ENCODE measurements around the gene GPR78. TPM values are rescaled to one million over a fixed set of nuclear protein-coding genes. Genes with fewer than 3 reads are reported as not detected.

Gene GPR78
- total and polyA plus RNA-seq, 2 of the 4 experiments (the other 2 are of a cell fraction): under 0.01 to 0.10 TPM

GRCh38 chr4:8555716-8556115 lies 24.5 kb upstream of the GPR78 start:
- H2AFZ ChIP-seq (replicated peaks; ENCODE audit: low read length, poor library complexity): no peak overlapping the region
- H4K20me1 ChIP-seq (ENCODE audit: insufficient read depth, low read length): no peaks in the 10 kb centered on the region
- H3K4me1 ChIP-seq (ENCODE audit: control insufficient read depth, insufficient read depth, low read length): peaks cover 2% of the 10 kb centered on the region; the same call in 1 of the 2 replicates
- peaks cover 17% of the 10 kb centered on the region; the same call in 1 of the 2 replicates for H3K27me3 ChIP-seq (ENCODE audit: control insufficient read depth, insufficient read depth, low read length)
- in situ Hi-C loops (cut with MboI; ENCODE audit: low sequenced_read_pairs) (no loop called here), intact Hi-C loops (cut with micrococcal nuclease) (no loop called here), dilution Hi-C loops (cut with HindIII; ENCODE audit: low sequenced_read_pairs, unreplicated experiment) (no loop called here)
- BruUV-seq (replicated peaks): no TSS peak
- no peak overlapping the region for H2BK5ac ChIP-seq (ENCODE audit: low read depth, low read length, poor library complexity, severe bottlenecking)
- no peak for ATAC-seq (ENCODE audit: low read depth)
- CTCF ChIA-PET: interaction anchor here (0.9 kb wide), 1 partner anchor 34 kb away, joined by 4 read pairs; no protein-coding TSS in a partner anchor
- no peak overlapping the region for H3K27ac ChIP-seq (ENCODE audit: insufficient read depth, low read length)
- no peak overlapping the region for H2AK5ac ChIP-seq (ENCODE audit: low read depth, low read length)
- no peak overlapping the region for H2BK20ac ChIP-seq (ENCODE audit: low read depth, low read length)
- POLR2A ChIA-PET (ENCODE audit: unreplicated experiment): no interaction called here
- no peak for DNase-seq
- peaks cover 2% of the 10 kb centered on the region for H3K9me3 ChIP-seq (ENCODE audit: control insufficient read depth, insufficient read depth, low read length)
- H3K4me2 ChIP-seq (ENCODE audit: low read depth, low read length): no peak overlapping the region
- no peak overlapping the region for H2AK9ac ChIP-seq (replicated peaks; ENCODE audit: low read depth, low read length, poor library complexity)
- H2BK120ac ChIP-seq (ENCODE audit: low read depth, low read length): no peak overlapping the region
- no peak for TF ChIP-seq RAD21 (IDR thresholded peaks at IDR 0.05; ENCODE audit: low read length)
- TF ChIP-seq MXI1 (IDR thresholded peaks at IDR 0.05; ENCODE audit: borderline replicate concordance, low read depth, low read length): no peak
- no peak for TF ChIP-seq NFE2L2 (IDR thresholded peaks at IDR 0.05; ENCODE audit: low read depth, low read length)
- TF ChIP-seq CTCF (conservative IDR thresholded peaks at IDR 0.05; ENCODE audit: low read depth, low read length): no peak
- TF ChIP-seq SMC3 (IDR thresholded peaks at IDR 0.05; ENCODE audit: low read depth, low read length): no peak
- TF ChIP-seq ELK1 (IDR thresholded peaks at IDR 0.05; ENCODE audit: borderline replicate concordance, low read depth, low read length): no peak
- TF ChIP-seq POLR2A (IDR thresholded peaks at IDR 0.05; ENCODE audit: low read depth, low read length): no peak
- no peak for TF ChIP-seq BHLHE40 (IDR thresholded peaks at IDR 0.05; ENCODE audit: low read depth, low read length)
- no peak for TF ChIP-seq RFX5 (IDR thresholded peaks at IDR 0.05; ENCODE audit: low read depth, low read length)
- no peak for TF ChIP-seq CEBPB (IDR thresholded peaks at IDR 0.05; ENCODE audit: low read depth, low read length)
- TF ChIP-seq FOS (IDR thresholded peaks at IDR 0.05; ENCODE audit: low read depth, low read length): no peak
- TF ChIP-seq CHD1 (IDR thresholded peaks at IDR 0.05; ENCODE audit: low read depth, low read length): no peak
- no peak for TF ChIP-seq USF2 (IDR thresholded peaks at IDR 0.05; ENCODE audit: low read depth, low read length)
- TF ChIP-seq RCOR1 (IDR thresholded peaks at IDR 0.05; ENCODE audit: insufficient replicate concordance, low read length): no peak
- no peak for TF ChIP-seq MAZ (IDR thresholded peaks at IDR 0.05; ENCODE audit: borderline replicate concordance, low read depth, low read length)
- no peak for TF ChIP-seq MAFK (IDR thresholded peaks at IDR 0.05; ENCODE audit: low read depth, low read length)
- no peak overlapping the region for H3K14ac ChIP-seq (replicated peaks; ENCODE audit: low read depth, low read length)
- H4K91ac ChIP-seq (ENCODE audit: insufficient read depth, low read depth, low read length): no peak overlapping the region
- H3K4ac ChIP-seq (ENCODE audit: low read depth, low read length): no peak overlapping the region
- no peaks in the 10 kb centered on the region for H3K79me1 ChIP-seq (ENCODE audit: low read depth in 1 of 2, low read length in 2 of 2)
- WGBS, 2 experiments (ENCODE audit: extremely low coverage in 2 of 2, insufficient read length in 1 of 2): 63% methylated on average over 3 of the region's 5 CpGs; no CpG with 5 or more reads in 1 of the 2 experiments
- H3K23ac ChIP-seq (ENCODE audit: low read depth, low read length): no peak overlapping the region
- no peak overlapping the region for H3K4me3 ChIP-seq (ENCODE audit: insufficient read depth, low read depth, low read length)
- H3K9me1 ChIP-seq (ENCODE audit: insufficient read depth, low read length): peaks cover 4% of the 10 kb centered on the region; the same call in 1 of the 2 replicates
- H3K56ac ChIP-seq (ENCODE audit: extremely low read depth, insufficient read depth, low read length): no peak overlapping the region
- no peak overlapping the region for H3K9ac ChIP-seq (ENCODE audit: low read depth, low read length)
- H2BK15ac ChIP-seq (ENCODE audit: low read depth, low read length): no peak overlapping the region
- H4K8ac ChIP-seq (ENCODE audit: low read depth in 2 of 2, low read length in 2 of 2): no peak overlapping the region
- H3K18ac ChIP-seq (ENCODE audit: low read depth, low read length): no peak overlapping the region
- no peaks in the 10 kb centered on the region for H3K36me3 ChIP-seq (ENCODE audit: control insufficient read depth, insufficient read depth, low read length)
- no peak overlapping the region for H4K5ac ChIP-seq (ENCODE audit: low read depth, low read length)

All from IMR-90 (cell line).